Measurements from ENCODE around the gene SH3TC1.
A peak's percentile ranks its signal among the peaks of the same experiment; 100 is the strongest.

Gene SH3TC1

GRCh38 chr4:8233672-8234484, 34.8 kb downstream of the SH3TC1 start:
- no peak for DNase-seq

- DNase-seq = no peak
Observed at GRCh38 chr4:8234715-8235114, 35.6 kb downstream of the SH3TC1 start.

- DNase-seq = no peak
Observed at GRCh38 chr4:8235224-8235623, 36.1 kb downstream of the SH3TC1 start.

GRCh38 chr4:8235686-8236085, 36.6 kb downstream of the SH3TC1 start:
- DNase-seq = no peak

- DNase-seq = no peak
Observed at GRCh38 chr4:8236106-8236919, 37.2 kb downstream of the SH3TC1 start.

- no peak for DNase-seq
Observed at GRCh38 chr4:8236920-8237195, 37.8 kb downstream of the SH3TC1 start.

GRCh38 chr4:8237256-8237989, 38.3 kb downstream of the SH3TC1 start:
- DNase-seq = no peak

- no peak for DNase-seq
Observed at GRCh38 chr4:8238036-8238511, 39.0 kb downstream of the SH3TC1 start.

- no peak for DNase-seq
Observed at GRCh38 chr4:8238515-8239053, 39.5 kb downstream of the SH3TC1 start.

GRCh38 chr4:8239226-8239625, 40.1 kb downstream of the SH3TC1 start:
- DNase-seq = no peak

GRCh38 chr4:8239661-8240060, 40.6 kb downstream of the SH3TC1 start:
- DNase-seq = no peak

GRCh38 chr4:8240211-8241041, 41.3 kb downstream of the SH3TC1 start:
- no peak for DNase-seq

GRCh38 chr4:8241211-8241779, 42.2 kb downstream of the SH3TC1 start:
- no peak for DNase-seq

GRCh38 chr4:8241895-8242696, 43.0 kb downstream of the SH3TC1 start:
- peak; percentile 82 for DNase-seq

GRCh38 chr4:8242782-8243560, 43.9 kb downstream of the SH3TC1 start:
- no peak for DNase-seq

GRCh38 chr4:8244001-8244757, 45.1 kb downstream of the SH3TC1 start:
- no peak for DNase-seq

- no peak for DNase-seq
Observed at GRCh38 chr4:8244931-8245460, 45.9 kb downstream of the SH3TC1 start.

GRCh38 chr4:8245884-8246833, 47.1 kb downstream of the SH3TC1 start:
- DNase-seq = no peak
